Peyer's patch (tissue), 4 donors: ENCODE measurements around the gene CAP2. TPM values are rescaled to one million over a fixed set of nuclear protein-coding genes. Genes with fewer than 3 reads are reported as not detected.
A peak's percentile ranks its signal among the peaks of the same experiment; 100 is the strongest.

Source experiments
- DNase-seq, 3 donors: peaks; one replicate each; pipeline ENCODE4 v3.0.0-alpha.2; 2017 to 2019
- H3K27ac ChIP-seq, 4 donors: fragments of 200-600 bp; sonication (generic); one replicate each; pipeline ENCODE4 v1.5.1; 2016 to 2019
- H3K27me3 ChIP-seq, 2 donors: fragments of 200-600 bp; sonication (generic); one replicate each; pipeline ENCODE4 v1.5.1; 2019
- H3K36me3 ChIP-seq, 3 donors: fragments of 200-600 bp; sonication (generic); one replicate each; pipeline ENCODE4 v1.5.1; 2016 to 2019
- H3K4me1 ChIP-seq, 4 donors: fragments of 200-600 bp; sonication (generic); one replicate each; pipeline ENCODE4 v1.5.1; 2016 to 2019
- H3K4me3 ChIP-seq, 4 donors: fragments of 200-600 bp; sonication (generic); 1 replicate in 3 of 4; 2 replicates in 1 of 4; pipeline ENCODE4 v1.5.1; 2016 to 2019; ENCODE audit warnings: mild to moderate bottlenecking in 1 of 4
- H3K9me3 ChIP-seq, 4 donors: fragments of 200-600 bp; sonication (generic); one replicate each; pipeline ENCODE4 v1.5.1; 2016 to 2019; ENCODE audit warnings: mild to moderate bottlenecking in 1 of 4
- POLR2A ChIP-seq, 2 donors: fragments of 450-650 bp; IDR thresholded peaks; one replicate each; pipeline ENCODE4 v1.5.1; 2017; ENCODE audit warnings: antibody characterized with exemption in 2 of 2, mild to moderate bottlenecking in 2 of 2, moderate library complexity in 2 of 2
- total RNA-seq, 4 donors: library from RNA; depleted of rRNA; stranded (reverse); fragments of >200 nt; gene quantifications; one replicate each; pipeline ENCODE4 v1.1.0, GENCODE V29; 2016
- TF ChIP-seq, protein P1 (sequence below), 6 experiments: fragments of 450-650 bp in 4 of 6; fragments of 200-600 bp in 2 of 6; sonication (generic) in 1 of 6; IDR thresholded peaks; one replicate each; pipeline ENCODE4 v1.5.1; 2017 to 2019; ENCODE audit warnings: antibody characterized with exemption in 6 of 6, mild to moderate bottlenecking in 3 of 6, moderate library complexity in 1 of 6

The CAP2 gene
- total RNA-seq, 4 donors from 2014 or later, result 1.7 to 3.2 (median 2.4) TPM

DNA sequence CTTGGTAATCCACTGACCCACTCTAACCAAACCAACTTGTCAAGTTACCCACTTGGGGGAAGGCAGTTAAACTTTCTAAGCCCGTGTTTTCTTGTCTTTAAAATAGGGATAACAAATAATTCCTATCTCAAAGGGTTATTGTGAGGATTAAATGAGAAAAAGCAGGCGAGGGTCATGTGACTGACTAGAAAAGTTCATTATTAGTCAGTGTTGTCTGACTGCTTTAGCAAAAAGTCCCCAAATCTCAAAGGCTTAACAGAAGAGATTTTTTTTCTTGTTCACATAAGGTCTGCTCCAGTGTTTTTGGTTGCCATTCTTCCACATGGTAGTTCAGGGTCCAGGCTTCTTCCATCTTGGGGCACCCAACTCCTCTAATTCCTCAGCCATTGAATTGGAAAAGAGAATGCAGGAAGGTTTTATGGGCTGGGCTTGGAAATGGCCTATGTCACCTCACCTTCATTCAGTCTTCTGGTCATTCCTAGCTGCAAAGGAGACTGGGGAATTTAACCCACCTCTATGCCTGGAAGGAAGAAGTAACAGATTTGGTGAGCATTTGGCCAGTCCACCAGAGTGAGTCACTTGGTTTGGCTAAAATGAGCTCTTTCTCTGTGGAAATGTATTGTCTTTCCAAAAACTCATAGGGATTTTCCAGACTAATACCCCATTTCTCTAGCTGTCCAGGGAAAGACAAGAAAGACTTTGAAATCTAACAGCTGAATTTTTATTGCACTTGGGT is 77.0 kb downstream of the CAP2 start:
- DNase-seq, result no peak
- Histone ChIP-seq H3K9me3 (no peaks in the 10 kb centered on the region), H3K27me3 (no peaks in the 10 kb centered on the region), H3K4me1 (peaks cover 0 to 23% (median 0%) of the 10 kb centered on the region in 4 donors), H3K4me3 (no peak overlapping the region), H3K27ac (peak overlapping the region in 1 of 4 donors; percentile 67), H3K36me3 (no peaks in the 10 kb centered on the region)
- TF ChIP-seq, protein P1, sequence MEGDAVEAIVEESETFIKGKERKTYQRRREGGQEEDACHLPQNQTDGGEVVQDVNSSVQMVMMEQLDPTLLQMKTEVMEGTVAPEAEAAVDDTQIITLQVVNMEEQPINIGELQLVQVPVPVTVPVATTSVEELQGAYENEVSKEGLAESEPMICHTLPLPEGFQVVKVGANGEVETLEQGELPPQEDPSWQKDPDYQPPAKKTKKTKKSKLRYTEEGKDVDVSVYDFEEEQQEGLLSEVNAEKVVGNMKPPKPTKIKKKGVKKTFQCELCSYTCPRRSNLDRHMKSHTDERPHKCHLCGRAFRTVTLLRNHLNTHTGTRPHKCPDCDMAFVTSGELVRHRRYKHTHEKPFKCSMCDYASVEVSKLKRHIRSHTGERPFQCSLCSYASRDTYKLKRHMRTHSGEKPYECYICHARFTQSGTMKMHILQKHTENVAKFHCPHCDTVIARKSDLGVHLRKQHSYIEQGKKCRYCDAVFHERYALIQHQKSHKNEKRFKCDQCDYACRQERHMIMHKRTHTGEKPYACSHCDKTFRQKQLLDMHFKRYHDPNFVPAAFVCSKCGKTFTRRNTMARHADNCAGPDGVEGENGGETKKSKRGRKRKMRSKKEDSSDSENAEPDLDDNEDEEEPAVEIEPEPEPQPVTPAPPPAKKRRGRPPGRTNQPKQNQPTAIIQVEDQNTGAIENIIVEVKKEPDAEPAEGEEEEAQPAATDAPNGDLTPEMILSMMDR (IDR thresholded peaks at IDR 0.05), result no peak
- no peak for TF ChIP-seq POLR2A (IDR thresholded peaks at IDR 0.05)

DNA sequence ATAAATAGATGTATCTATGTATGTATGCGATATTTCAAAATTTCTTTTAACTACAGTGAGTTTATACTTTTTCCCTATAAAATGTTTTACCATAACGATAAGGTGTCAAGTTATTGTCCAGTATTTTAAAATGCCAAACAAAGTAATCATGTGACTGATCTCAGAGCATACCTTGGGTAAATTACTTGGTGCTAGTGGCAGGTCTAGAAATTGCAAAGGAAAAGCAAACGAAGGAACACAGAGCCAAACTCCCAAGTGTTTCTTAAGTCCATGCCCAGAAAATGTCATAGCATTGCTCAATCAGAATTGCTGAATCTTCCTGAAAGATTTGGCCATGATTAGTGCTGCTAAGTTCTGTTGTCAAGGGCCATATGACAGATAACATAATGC is 77.5 kb downstream of the CAP2 start:
- no peak for DNase-seq
- H3K4me1 ChIP-seq, result peaks cover 0 to 23% (median 0%) of the 10 kb centered on the region in 4 donors
- TF ChIP-seq, protein P1 (IDR thresholded peaks at IDR 0.05), result peak in 3 of 6 experiments; percentile 11 to 24 (median 21)
- TF ChIP-seq POLR2A (IDR thresholded peaks at IDR 0.05), result no peak
- peak overlapping the region in 2 of 4 donors; percentile 33 to 67 for H3K27ac ChIP-seq
- no peak overlapping the region for H3K4me3 ChIP-seq
- H3K36me3 ChIP-seq, result no peaks in the 10 kb centered on the region
- H3K27me3 ChIP-seq, result no peaks in the 10 kb centered on the region
- no peaks in the 10 kb centered on the region for H3K9me3 ChIP-seq

DNA sequence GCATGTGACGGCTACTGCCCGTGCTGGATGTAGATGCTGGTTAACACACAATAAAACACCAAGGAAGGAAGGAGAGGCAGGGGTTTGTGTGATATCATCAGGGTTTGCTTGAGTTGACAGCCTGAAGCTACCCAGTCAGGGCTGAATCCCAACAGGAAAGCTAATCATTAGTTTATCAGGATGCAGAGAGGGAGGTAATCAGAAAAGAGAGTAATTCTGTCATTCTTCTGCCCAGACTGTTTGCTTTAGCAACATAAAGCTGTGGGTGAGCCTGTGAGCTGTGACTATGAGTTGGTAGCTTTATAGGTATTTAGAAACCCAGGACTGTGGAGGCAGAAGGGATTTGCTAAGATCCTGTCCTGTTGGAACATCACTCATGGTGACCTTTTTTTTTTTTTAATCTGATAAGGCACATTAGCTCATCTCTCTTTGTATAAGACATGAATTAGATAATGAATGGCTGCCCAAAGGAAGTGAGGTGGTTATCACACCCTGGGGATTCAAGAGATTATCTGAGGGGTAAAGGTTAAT is 79.3 kb downstream of the CAP2 start:
- H3K4me1 ChIP-seq, result peaks cover 0 to 23% (median 0%) of the 10 kb centered on the region in 4 donors
- no peaks in the 10 kb centered on the region for H3K9me3 ChIP-seq
- no peak for DNase-seq
- H3K4me3 ChIP-seq, result no peak overlapping the region
- H3K27me3 ChIP-seq, result no peaks in the 10 kb centered on the region
- TF ChIP-seq, protein P1 (IDR thresholded peaks at IDR 0.05), result no peak
- no peak for TF ChIP-seq POLR2A (IDR thresholded peaks at IDR 0.05)
- H3K36me3 ChIP-seq, result no peaks in the 10 kb centered on the region
- peak overlapping the region in 3 of 4 donors; percentile 28 to 81 (median 78) for H3K27ac ChIP-seq

DNA sequence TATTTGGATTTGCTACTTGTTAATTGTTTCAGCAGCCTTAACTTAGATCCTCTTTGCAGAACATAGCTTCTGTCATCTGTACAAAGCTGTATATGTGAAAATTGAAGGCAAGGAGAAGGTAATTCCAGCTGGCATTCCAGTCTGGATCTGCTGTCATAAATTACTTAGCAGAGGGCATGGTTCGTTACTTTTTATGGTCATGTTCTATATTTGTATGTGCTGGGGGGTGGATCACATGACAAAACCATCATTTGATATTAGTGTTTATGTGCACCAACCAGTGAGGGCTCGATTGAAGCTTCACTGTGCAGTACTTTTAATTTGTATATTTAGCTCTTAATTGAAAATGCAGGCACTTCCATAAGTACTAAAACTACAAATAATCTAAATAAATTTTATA is 80.2 kb downstream of the CAP2 start:
- DNase-seq, result no peak
- Histone ChIP-seq H3K27ac (peak overlapping the region in 2 of 4 donors; percentile 31 to 78), H3K27me3 (no peaks in the 10 kb centered on the region), H3K4me1 (peaks cover 0 to 23% (median 0%) of the 10 kb centered on the region in 4 donors), H3K36me3 (no peaks in the 10 kb centered on the region), H3K4me3 (no peak overlapping the region), H3K9me3 (no peaks in the 10 kb centered on the region)
- TF ChIP-seq, protein P1 (IDR thresholded peaks at IDR 0.05), result no peak
- no peak for TF ChIP-seq POLR2A (IDR thresholded peaks at IDR 0.05)

DNA sequence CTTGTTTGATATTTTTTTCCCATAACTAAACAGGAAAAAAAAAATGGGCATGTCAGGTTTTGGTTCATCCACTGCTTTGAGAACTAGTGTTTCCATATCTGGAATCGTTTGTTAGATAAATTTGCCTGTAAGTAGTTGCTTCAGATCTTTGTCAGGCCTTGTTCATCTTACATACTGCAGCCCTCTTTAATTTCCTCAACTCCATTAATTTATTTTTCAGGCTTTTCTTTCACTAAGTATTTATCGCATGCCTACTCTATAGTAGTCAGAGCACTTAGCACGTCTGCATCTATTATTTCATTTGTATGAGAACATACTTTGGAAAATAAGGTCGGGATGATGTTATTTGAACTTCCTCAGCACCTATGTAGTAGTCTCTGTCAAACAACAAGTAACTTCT is 80.9 kb downstream of the CAP2 start:
- Histone ChIP-seq H3K36me3 (no peaks in the 10 kb centered on the region), H3K4me3 (no peak overlapping the region), H3K4me1 (peaks cover 0 to 23% (median 0%) of the 10 kb centered on the region in 4 donors), H3K27me3 (no peaks in the 10 kb centered on the region), H3K9me3 (no peaks in the 10 kb centered on the region), H3K27ac (peak overlapping the region in 1 of 4 donors; percentile 78)
- no peak for TF ChIP-seq POLR2A (IDR thresholded peaks at IDR 0.05)
- TF ChIP-seq, protein P1 (IDR thresholded peaks at IDR 0.05), result no peak
- no peak for DNase-seq
